ENCODE results near the gene E2F3. TPM values are rescaled to one million over a fixed set of nuclear protein-coding genes. Genes with fewer than 3 reads are reported as not detected.

Gene E2F3
- total RNA-seq, 1 experiment from 2014 or later = 35.7 TPM

DNA sequence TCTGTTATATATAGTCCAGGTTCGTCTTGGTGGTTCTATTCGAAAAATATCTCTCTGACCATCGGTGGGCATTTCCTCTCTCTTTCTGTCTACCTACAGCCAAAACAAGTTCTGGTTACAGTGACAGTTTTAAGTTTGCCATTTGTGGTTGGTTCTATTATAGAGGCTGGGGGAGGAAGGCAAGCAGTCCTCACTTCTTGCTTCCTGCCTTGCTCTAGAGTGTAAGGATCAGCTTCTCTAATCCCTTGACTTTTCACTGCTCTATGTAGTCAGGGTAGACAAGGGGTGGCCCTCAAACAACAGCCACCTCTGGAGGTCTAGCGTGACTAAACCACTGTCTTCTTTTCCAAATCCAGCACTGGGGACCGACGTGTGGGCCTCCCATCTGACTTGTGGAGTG lies 16.1 kb downstream of the E2F3 start:
- peaks cover 5% of the 10 kb centered on the region for H3K4me1 ChIP-seq (ENCODE audit: insufficient read depth, low read length)
- no peak overlapping the region for H2BK12ac ChIP-seq (ENCODE audit: insufficient read length, low read depth, low read length)
- TF ChIP-seq CTCF (conservative IDR thresholded peaks at IDR 0.05) = no peak
- no peak overlapping the region for H4K8ac ChIP-seq (replicated peaks; ENCODE audit: insufficient read length, low read depth, low read length)
- Mint-ChIP-seq H3K27me3 (ENCODE audit: low read depth) (no peaks in the 10 kb centered on the region), H3K4me1 (peaks cover 38 to 46% of the 10 kb centered on the region in 2 experiments), H3K27ac (peak overlapping the region in 1 of 3 experiments; percentile 74; a peak in 2 of 7 replicates), H3K36me3 (ENCODE audit: insufficient read depth in 1 of 3, low read depth in 3 of 3) (peaks cover 20 to 31% (median 23%) of the 10 kb centered on the region in 3 experiments), H3K9me3 (no peaks in the 10 kb centered on the region), H3K4me3 (no peak overlapping the region; a peak in 1 of 5 replicates)
- no peak for DNase-seq
- H3K14ac ChIP-seq (ENCODE audit: insufficient read depth, low read length) = no peak overlapping the region
- no peak overlapping the region for H4K91ac ChIP-seq (ENCODE audit: insufficient read length, low read depth, low read length)
- no peak overlapping the region for H2AFZ ChIP-seq (ENCODE audit: low read length)
- no peak overlapping the region for H4K5ac ChIP-seq (ENCODE audit: insufficient read length, low read depth, low read length)
- peak overlapping the region; percentile 7 for H3K18ac ChIP-seq (ENCODE audit: insufficient read length, low read depth, low read length)
- H3K27me3 ChIP-seq (ENCODE audit: insufficient read depth, low read length) = no peaks in the 10 kb centered on the region
- peaks cover 59% of the 10 kb centered on the region for H3K79me2 ChIP-seq (ENCODE audit: insufficient read depth, low read length)
- no peak overlapping the region for H2BK120ac ChIP-seq (ENCODE audit: low read depth, low read length, poor library complexity, severe bottlenecking)
- no peaks in the 10 kb centered on the region for H4K20me1 ChIP-seq (ENCODE audit: control insufficient read depth, insufficient read depth, insufficient read length)
- H3K4me2 ChIP-seq (ENCODE audit: insufficient read depth, insufficient read length, low read length) = no peak overlapping the region
- no peak overlapping the region for H3K27ac ChIP-seq (ENCODE audit: insufficient read length, low read depth, low read length)
- no peaks in the 10 kb centered on the region for H3K23me2 ChIP-seq (ENCODE audit: insufficient read length, low read depth, low read length, poor library complexity, severe bottlenecking)
- H2AK5ac ChIP-seq (ENCODE audit: insufficient read length, low read length) = no peak overlapping the region
- no CpG with 5 or more reads among the region's 6 CpGs for WGBS (ENCODE audit: extremely low coverage, insufficient read length, low lambda C conversion rate)
- no peak overlapping the region for H3T11ph ChIP-seq (ENCODE audit: low read length)
- no peak overlapping the region for H3K23ac ChIP-seq (ENCODE audit: insufficient read length, low read depth, low read length)
- no peak overlapping the region for H2BK5ac ChIP-seq (ENCODE audit: insufficient read length, low read length)
- no peak overlapping the region for H3K56ac ChIP-seq (ENCODE audit: insufficient read length, low read depth, low read length)
- no peak overlapping the region for H3K9ac ChIP-seq (ENCODE audit: extremely low read depth, insufficient read length, low read length)
- peaks cover 5% of the 10 kb centered on the region for H3K79me1 ChIP-seq (ENCODE audit: insufficient read depth, low read depth, low read length, poor library complexity, severe bottlenecking)
- no peak overlapping the region for H2BK20ac ChIP-seq (ENCODE audit: low read depth, low read length, poor library complexity, severe bottlenecking)
- no peaks in the 10 kb centered on the region for H3K9me3 ChIP-seq (ENCODE audit: control insufficient read depth, low read depth, low read length)
- H2BK15ac ChIP-seq (ENCODE audit: low read depth, low read length) = no peak overlapping the region
- H3K4ac ChIP-seq (ENCODE audit: low read depth, low read length) = no peak overlapping the region

Data from H9 (cell line).